K562 (cell line): Measurements from ENCODE around the gene LSM4. TPM values are rescaled to one million over a fixed set of nuclear protein-coding genes. Genes with fewer than 3 reads are reported as not detected.

Source experiments
- BACH1 ChIP-seq: fragments of 200-800 bp; sonication (Bioruptor generic); IDR thresholded peaks from 2 replicates; pipeline ENCODE4 v1.6.1; 2016; ENCODE audit warnings: missing genetic modification characterization, missing compliant biosample characterization
- CBX3 ChIP-seq, 2 experiments: IDR thresholded peaks; 1 replicate in 1 of 2; 2 replicates in 1 of 2; pipeline ENCODE4 v1.6.1; 2012; ENCODE audit warnings: inconsistent platforms in 2 of 2, low read length in 2 of 2, borderline replicate concordance in 1 of 2, control low read depth in 1 of 2
- CREM ChIP-seq: IDR thresholded peaks from 2 replicates; pipeline ENCODE4 v1.6.1; 2014; ENCODE audit warnings: antibody characterized with exemption, low read depth
- MAZ ChIP-seq, 2 experiments: fragments of 450-650 bp in 1 of 2; sonication (generic) in 1 of 2; formaldehyde crosslinking; IDR thresholded peaks in 1 of 2; conservative IDR thresholded peaks in 1 of 2; 2 replicates each; pipeline versions ENCODE4 v1.4.0 to v1.5.0; 2020; ENCODE audit warnings: mild to moderate bottlenecking in 1 of 2, missing genetic modification reagents in 1 of 2
- NFRKB ChIP-seq: fragments of 450-650 bp; IDR thresholded peaks from 2 replicates; pipeline ENCODE4 v1.6.1; 2016; ENCODE audit warnings: low read depth
- VEZF1 ChIP-seq: fragments of 200-800 bp; sonication (Bioruptor generic); IDR thresholded peaks from 2 replicates; pipeline ENCODE4 v1.6.1; 2017; ENCODE audit warnings: missing genetic modification characterization, missing compliant biosample characterization
- ZBTB43 ChIP-seq: sonication (generic); formaldehyde crosslinking; IDR thresholded peaks from 2 replicates; pipeline ENCODE4 v1.8.0; 2023; ENCODE audit warnings: mild to moderate bottlenecking, missing genetic modification reagents
- ZNF24 ChIP-seq: fragments of 450-650 bp; IDR thresholded peaks from 2 replicates; pipeline ENCODE4 v1.6.1; 2016
- ZNF592 ChIP-seq: fragments of 450-650 bp; IDR thresholded peaks from 2 replicates; pipeline ENCODE4 v1.6.1; 2017; ENCODE audit warnings: antibody characterized with exemption, mild to moderate bottlenecking
- ZNF740 ChIP-seq, 3 experiments: fragments of 200-800 bp in 1 of 3; sonication (Bioruptor generic) in 1 of 3; sonication (generic) in 1 of 3; formaldehyde crosslinking in 1 of 3; IDR thresholded peaks; 2 replicates each; pipeline versions ENCODE4 v1.6.1 to v1.8.0; 2016 to 2022; ENCODE audit warnings: mild to moderate bottlenecking in 2 of 3, missing compliant biosample characterization in 2 of 3, missing genetic modification characterization in 2 of 3, missing genetic modification reagents in 1 of 3
- polyA plus RNA-seq, 8 experiments: library from polyadenylated mRNA; depleted of rRNA in 4 of 8; stranded (reverse) in 5 of 8; unstranded in 3 of 8; fragments of >200 nt; fragmentation: Nextera tagmentation in 2 of 8; fragmentation: Illumina TruSeq in 1 of 8; extraction: Ambion mirVana in 2 of 8; extraction: Trizol in 1 of 8; gene quantifications; 2 replicates each; pipeline versions ENCODE4 v1.2.1 to v1.2.3, GENCODE V29; 2011 to 2014; ENCODE audit warnings: inconsistent platforms in 1 of 8, missing spikeins in 1 of 8
- total RNA-seq, 7 experiments: library from RNA; depleted of rRNA in 6 of 7; stranded (reverse); fragments of >200 nt in 6 of 7; fragmentation: Illumina TruSeq in 2 of 7; extraction: Trizol in 2 of 7; gene quantifications; 2 replicates each; pipeline versions ENCODE4 v1.2.1 to v1.2.3, GENCODE V29; 2011 to 2021; ENCODE audit warnings: low replicate concordance in 1 of 7

LSM4 gene
- total and polyA plus RNA-seq, 9 of the 15 experiments (the other 6 are each of a cell fraction or from before 2014, with no cell fraction given): 11.9 to 763 (median 202) TPM

- TF ChIP-seq ZBTB43 (CRISPR knock-in tag) (no peak), CBX3 (IDR thresholded peaks at IDR 0.05; ENCODE audit: borderline replicate concordance in 1 of 2, low read length in 2 of 2) (no peak), NFRKB (no peak), BACH1 (tag) (0 out of 2 replicates have a peak, but pooled peaks have one; percentile 21), CREM (no peak), ZNF24 (peak; percentile 94), ZNF592 (0 out of 2 replicates have a peak, but pooled peaks have one; percentile 49), ZNF740 (CRISPR knock-in tag; IDR thresholded peaks at IDR 0.05) (peak; percentile 91), ZNF740 (tag; IDR thresholded peaks at IDR 0.05) (no peak), VEZF1 (CRISPR knock-in tag) (peak; percentile 52; the same call in 1 of the 2 replicates), MAZ (CRISPR knock-in tag; conservative IDR thresholded peaks at IDR 0.05 in 1 of 2, IDR thresholded peaks at IDR 0.05 in 1 of 2) (peak in 1 of 2 experiments; percentile 19; a peak in 1 of 4 replicates)
Observed at GRCh38 chr19:18290302-18291018, 32.4 kb downstream of the LSM4 start (continued).
